H1 (cell line): Measurements from ENCODE around the gene MRAP2. TPM values are rescaled to one million over a fixed set of nuclear protein-coding genes. Genes with fewer than 3 reads are reported as not detected.

Source experiments
- CTCF ChIA-PET: fragments of 300-600 bp; sonication (Branson Sonifier 250); formaldehyde crosslinking; loops from one replicate; lab custom pipeline; 2021; ENCODE audit not compliant: partially characterized antibody; lab: Charles Lee
- POLR2A ChIA-PET: fragments of 300-600 bp; sonication (Branson Sonifier 250); formaldehyde crosslinking; loops from one replicate; lab custom pipeline; 2021; ENCODE audit warnings: inconsistent platforms; ENCODE audit not compliant: partially characterized antibody; lab: Charles Lee
- DNase-seq, 2 experiments: peaks; one replicate each; pipeline versions ENCODE4 v3.0.0 to v3.0.0-alpha.2; 2010 to 2022; ENCODE audit warnings: low spot score in 2 of 2, low read depth in 1 of 2, mixed read lengths in 1 of 2
- FAIRE-seq: peaks from 2 replicates; lab custom pipeline; 2011; peaks lifted over from hg19 to GRCh38; lab: Jason Lieb, UNC
- H2AFZ ChIP-seq: 2 replicates; pipeline ENCODE4 v1.8.1; 2012; ENCODE audit warnings: low read length, inconsistent platforms
- H2AK5ac ChIP-seq: 2 replicates; pipeline ENCODE4 v1.6.1; 2013; ENCODE audit warnings: low read depth, low read length
- H2BK120ac ChIP-seq: replicated peaks from 2 replicates; pipeline ENCODE3; 2013; ENCODE audit warnings: low read depth, low read length, inconsistent platforms
- H2BK12ac ChIP-seq: 2 replicates; pipeline ENCODE4 v1.6.1; 2013; ENCODE audit warnings: low read depth, low read length
- H2BK15ac ChIP-seq: 2 replicates; pipeline ENCODE4 v1.6.1; 2013; ENCODE audit warnings: low read length
- H2BK20ac ChIP-seq: 2 replicates; pipeline ENCODE4 v1.6.1; 2013; ENCODE audit warnings: low read length
- H2BK5ac ChIP-seq: 2 replicates; pipeline ENCODE4 v1.6.1; 2013; ENCODE audit warnings: low read depth, low read length
- H3K14ac ChIP-seq: 2 replicates; pipeline ENCODE4 v1.6.1; 2013; ENCODE audit warnings: inconsistent platforms; ENCODE audit not compliant: insufficient read length
- H3K18ac ChIP-seq: 2 replicates; pipeline ENCODE4 v1.6.1; 2013; ENCODE audit warnings: low read length; ENCODE audit errors: extremely low read depth
- H3K23ac ChIP-seq: 2 replicates; pipeline ENCODE4 v1.6.1; 2013; ENCODE audit warnings: inconsistent platforms; ENCODE audit not compliant: insufficient read length
- H3K23me2 ChIP-seq: 2 replicates; pipeline ENCODE4 v1.6.1; 2013; ENCODE audit warnings: low read depth, low read length
- H3K27ac ChIP-seq: 2 replicates; pipeline ENCODE4 v1.6.1; 2011; ENCODE audit warnings: low read depth, low read length, inconsistent platforms
- H3K27me3 ChIP-seq, 4 experiments: replicated peaks in 1 of 4; 1 replicate in 1 of 4; 2 replicates in 3 of 4; pipeline versions ENCODE4 v1.6.1 to v1.8.1; 2011 to 2013; ENCODE audit warnings: low read length in 3 of 4, mild to moderate bottlenecking in 3 of 4, inconsistent platforms in 2 of 4, mixed read lengths in 2 of 4, moderate library complexity in 1 of 4; ENCODE audit not compliant: control insufficient read depth in 3 of 4, insufficient read depth in 3 of 4; ENCODE audit errors: extremely low read depth in 1 of 4
- H3K36me3 ChIP-seq, 4 experiments: 2 replicates each; pipeline versions ENCODE4 v1.6.1 to v1.8.1; 2011 to 2013; ENCODE audit warnings: mild to moderate bottlenecking in 4 of 4, low read length in 3 of 4, moderate library complexity in 2 of 4, control low read depth in 1 of 4, inconsistent platforms in 1 of 4; ENCODE audit not compliant: insufficient read depth in 4 of 4, control insufficient read depth in 2 of 4
- H3K4ac ChIP-seq: replicated peaks from 2 replicates; pipeline ENCODE3; 2013; ENCODE audit warnings: low read length, low read depth, mixed read lengths, inconsistent platforms; ENCODE audit not compliant: insufficient read length
- H3K4me1 ChIP-seq, 4 experiments: replicated peaks in 1 of 4; 1 replicate in 1 of 4; 2 replicates in 3 of 4; pipeline versions ENCODE4 v1.6.1 to v1.8.1; 2011 to 2013; ENCODE audit warnings: low read length in 3 of 4, inconsistent platforms in 2 of 4, mixed read lengths in 1 of 4; ENCODE audit not compliant: insufficient read depth in 4 of 4, control insufficient read depth in 3 of 4
- H3K4me2 ChIP-seq, 2 experiments: 2 replicates each; pipeline versions ENCODE4 v1.6.1 to v1.8.1; 2011 to 2013; ENCODE audit warnings: low read depth in 2 of 2, low read length in 2 of 2, control low read depth in 1 of 2, inconsistent platforms in 1 of 2, mild to moderate bottlenecking in 1 of 2; ENCODE audit not compliant: insufficient read depth in 1 of 2
- H3K4me3 ChIP-seq, 4 experiments: fragments of 200-600, 300-600 bp in 1 of 4; sonication (generic), shearing (Covaris generic), sonication (Bioruptor Twin) in 1 of 4; 2 replicates each; pipeline versions ENCODE4 v1.5.1 to v1.8.1; 2011 to 2016; ENCODE audit warnings: low read length in 4 of 4, low read depth in 3 of 4, control low read depth in 2 of 4, inconsistent platforms in 2 of 4, mild to moderate bottlenecking in 2 of 4, mixed read lengths in 1 of 4, moderate library complexity in 1 of 4; ENCODE audit not compliant: insufficient read depth in 2 of 4; ENCODE audit errors: extremely low read depth in 1 of 4
- H3K56ac ChIP-seq: replicated peaks from 2 replicates; pipeline ENCODE3; 2013; ENCODE audit warnings: low read depth, mild to moderate bottlenecking, mixed read lengths, low read length, inconsistent platforms; ENCODE audit not compliant: insufficient read length
- H3K79me1 ChIP-seq: 2 replicates; pipeline ENCODE4 v1.6.1; 2013; ENCODE audit warnings: low read depth, low read length, control low read depth
- H3K79me2 ChIP-seq, 2 experiments: 2 replicates each; pipeline versions ENCODE4 v1.6.1 to v1.8.1; 2012 to 2013; ENCODE audit warnings: low read length in 2 of 2, mild to moderate bottlenecking in 2 of 2, inconsistent platforms in 1 of 2; ENCODE audit not compliant: insufficient read depth in 2 of 2, control insufficient read depth in 1 of 2
- H3K9ac ChIP-seq, 4 experiments: replicated peaks in 1 of 4; 1 replicate in 1 of 4; 2 replicates in 3 of 4; pipeline versions ENCODE4 v1.6.1 to v1.8.1; 2011 to 2013; ENCODE audit warnings: low read depth in 3 of 4, low read length in 3 of 4, control low read depth in 2 of 4, mild to moderate bottlenecking in 2 of 4, moderate library complexity in 2 of 4, inconsistent platforms in 1 of 4; ENCODE audit errors: extremely low read depth in 1 of 4
- H3K9me3 ChIP-seq, 2 experiments: 2 replicates each; pipeline versions ENCODE4 v1.6.1 to v1.8.1; 2012 to 2013; ENCODE audit warnings: mild to moderate bottlenecking in 2 of 2, moderate library complexity in 2 of 2, control low read depth in 1 of 2, inconsistent platforms in 1 of 2, low read depth in 1 of 2, low read length in 1 of 2, mixed read lengths in 1 of 2; ENCODE audit not compliant: insufficient read depth in 2 of 2
- H4K20me1 ChIP-seq, 2 experiments: replicated peaks in 1 of 2; 2 replicates each; pipeline versions ENCODE3 to v1.8.1; 2011 to 2013; ENCODE audit warnings: inconsistent platforms in 2 of 2, low read length in 2 of 2, mild to moderate bottlenecking in 1 of 2; ENCODE audit not compliant: insufficient read depth in 2 of 2, control insufficient read depth in 1 of 2
- H4K5ac ChIP-seq: 2 replicates; pipeline ENCODE4 v1.6.1; 2013; ENCODE audit warnings: low read length, low read depth, mixed read lengths, inconsistent platforms; ENCODE audit not compliant: insufficient read length
- H4K8ac ChIP-seq: 2 replicates; pipeline ENCODE4 v1.8.0; 2013; ENCODE audit warnings: mild to moderate bottlenecking, moderate library complexity, low read length, inconsistent platforms; ENCODE audit not compliant: insufficient read depth; ENCODE audit errors: extremely low read depth
- H4K91ac ChIP-seq: replicated peaks from 2 replicates; pipeline ENCODE3; 2013; ENCODE audit warnings: low read length, mixed read lengths, inconsistent platforms; ENCODE audit not compliant: insufficient read length
- ASH2L ChIP-seq: fragments of 200-600, 300-600 bp; sonication (generic); IDR thresholded peaks from one replicate; pipeline ENCODE4 v1.7.1; 2017; ENCODE audit warnings: low read length
- BCL11A ChIP-seq, 2 experiments: IDR thresholded peaks; one replicate each; pipeline ENCODE4 v1.6.1; 2011; ENCODE audit warnings: low read depth in 2 of 2, low read length in 2 of 2, mild to moderate bottlenecking in 2 of 2
- BRCA1 ChIP-seq: IDR thresholded peaks from 2 replicates; pipeline ENCODE4 v1.6.1; 2012; ENCODE audit warnings: low read depth, low read length, improper control_type of control experiment
- EP300 ChIP-seq, 2 experiments: IDR thresholded peaks; 1 replicate in 1 of 2; 2 replicates in 1 of 2; pipeline ENCODE4 v1.6.1; 2011 to 2012; ENCODE audit warnings: low read depth in 2 of 2, low read length in 2 of 2, mild to moderate bottlenecking in 2 of 2, borderline replicate concordance in 1 of 2, inconsistent platforms in 1 of 2, moderate library complexity in 1 of 2
- FOSL1 ChIP-seq: IDR thresholded peaks from 2 replicates; pipeline ENCODE4 v1.6.1; 2011; ENCODE audit warnings: mild to moderate bottlenecking, low read depth, low read length, moderate library complexity; ENCODE audit not compliant: insufficient read depth
- KDM1A ChIP-seq: fragments of 200-600, 300-600 bp; sonication (generic); IDR thresholded peaks from 2 replicates; pipeline ENCODE4 v1.7.1; 2016; ENCODE audit warnings: mild to moderate bottlenecking, low read length, borderline replicate concordance
- KDM4A ChIP-seq: IDR thresholded peaks from one replicate; pipeline ENCODE4 v1.7.1; 2012; ENCODE audit warnings: low read depth, mild to moderate bottlenecking, moderate library complexity, low read length, inconsistent platforms; ENCODE audit not compliant: severe bottlenecking
- POLR2A ChIP-seq, 2 experiments: IDR thresholded peaks; 1 replicate in 1 of 2; 2 replicates in 1 of 2; pipeline ENCODE4 v1.6.1; 2011; ENCODE audit warnings: low read depth in 2 of 2, low read length in 2 of 2, mild to moderate bottlenecking in 2 of 2; ENCODE audit errors: control extremely low read depth in 1 of 2
- POLR2AphosphoS5 ChIP-seq: IDR thresholded peaks from 2 replicates; pipeline ENCODE4 v1.6.1; 2011; ENCODE audit warnings: low read depth, low read length
- RBBP5 ChIP-seq: IDR thresholded peaks from 2 replicates; pipeline ENCODE4 v1.7.1; 2012; ENCODE audit warnings: low read depth, mild to moderate bottlenecking, inconsistent platforms, low read length, moderate library complexity, borderline replicate concordance
- SAP30 ChIP-seq: fragments of 300-600 bp; sonication (generic); IDR thresholded peaks from 2 replicates; pipeline ENCODE4 v1.7.1; 2012; ENCODE audit warnings: low read length, moderate library complexity, mild to moderate bottlenecking, inconsistent platforms; ENCODE audit not compliant: insufficient read depth, insufficient replicate concordance
- SP1 ChIP-seq: IDR thresholded peaks from 2 replicates; pipeline ENCODE4 v1.6.1; 2011; ENCODE audit warnings: low read depth, low read length
- TAF7 ChIP-seq: optimal IDR thresholded peaks from 2 replicates; pipeline ENCODE3; 2011; ENCODE audit warnings: low read depth, mild to moderate bottlenecking, inconsistent platforms, low read length, moderate library complexity, borderline replicate concordance
- TBP ChIP-seq: IDR thresholded peaks from 2 replicates; pipeline ENCODE4 v1.6.1; 2011; ENCODE audit warnings: low read depth, low read length, improper control_type of control experiment
- ZNF274 ChIP-seq: IDR thresholded peaks from 2 replicates; pipeline ENCODE4 v1.7.0; 2012; ENCODE audit warnings: low read length, borderline replicate concordance; ENCODE audit errors: extremely low read depth
- WGBS, 2 experiments: shearing (Covaris generic) in 1 of 2; methylation state at CpG; one replicate each; pipeline versions ENCODE4 v1.1.6 to v1.1.7; 2013 to 2015; ENCODE audit warnings: low lambda C conversion rate in 2 of 2, mixed read lengths in 2 of 2, inconsistent platforms in 1 of 2, low coverage in 1 of 2, missing lambda C conversion rate in 1 of 2; ENCODE audit not compliant: insufficient replicate concordance in 2 of 2, insufficient coverage in 1 of 2, insufficient read length in 1 of 2; ENCODE audit errors: extremely low coverage in 1 of 2, missing lambda C conversion rate in 1 of 2; 5-methylcytosine and 5-hydroxymethylcytosine counted together
- polyA plus RNA-seq, 7 experiments: library from polyadenylated mRNA; depleted of rRNA in 3 of 7; stranded (reverse) in 5 of 7; unstranded in 2 of 7; fragments of >200 nt in 5 of 7; fragments of 200-250 nt in 2 of 7; gene quantifications; 1 replicate in 5 of 7; 2 replicates in 1 of 7; 4 replicates in 1 of 7; pipeline versions ENCODE4 v1.2.1 to v1.2.3, GENCODE V29; 2011 to 2013; ENCODE audit warnings: missing spikeins in 2 of 7, mixed read lengths in 2 of 7
- total RNA-seq: library from RNA; stranded (reverse); fragmentation: NEBNext Ultra II Directional; extraction: Animal tissue kit (Norgen Biotek cat#: 25700); gene quantifications from 2 replicates; pipeline ENCODE4 v1.2.1, GENCODE V29; 2021

The MRAP2 gene
- total and polyA plus RNA-seq, 2 of the 8 experiments (the other 6 are each of a cell fraction or from before 2014, with no cell fraction given): 5.0 to 11.0 TPM

DNA sequence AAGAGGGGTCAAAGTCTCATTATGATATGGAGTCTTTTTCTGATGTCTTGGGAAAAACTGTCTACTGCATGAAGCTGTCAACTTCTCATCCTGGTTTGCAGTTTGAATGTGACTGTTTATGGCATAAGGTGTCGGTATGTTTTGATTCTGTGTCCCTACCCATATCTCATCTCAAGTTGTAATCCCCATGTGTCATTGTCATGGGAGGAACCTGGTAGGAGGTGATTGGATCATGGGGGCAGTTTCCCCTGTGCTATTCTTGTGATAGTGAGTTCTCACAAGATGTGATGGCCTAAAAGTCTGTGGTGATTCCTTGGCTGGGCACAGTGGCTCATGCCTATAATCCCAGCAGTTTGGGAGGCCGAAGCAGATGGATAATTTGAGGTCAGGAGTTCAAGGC lies 47.6 kb downstream of the MRAP2 start:
- Histone ChIP-seq H2AFZ (no peak overlapping the region), H3K4me2 (no peak overlapping the region), H2BK5ac (no peak overlapping the region), H3K4me1 (peaks cover 0 to 5% (median 0%) of the 10 kb centered on the region in 4 experiments; a peak in 1 of 7 replicates), H3K23ac (no peak overlapping the region), H3K4ac (no peak overlapping the region), H3K79me1 (no peaks in the 10 kb centered on the region), H3K4me3 (no peak overlapping the region), H3K27me3 (no peaks in the 10 kb centered on the region), H2BK20ac (no peak overlapping the region), H3K56ac (no peak overlapping the region), H4K8ac (no peak overlapping the region), H3K36me3 (no peaks in the 10 kb centered on the region), H3K18ac (no peak overlapping the region), H4K5ac (no peak overlapping the region), H3K14ac (no peak overlapping the region), H3K27ac (no peak overlapping the region), H2BK120ac (no peak overlapping the region)
- POLR2A ChIA-PET: no interaction called here
- no peak for FAIRE-seq
- TF ChIP-seq BCL11A (IDR thresholded peaks at IDR 0.05; ENCODE audit: low read depth in 2 of 2, low read length in 2 of 2): no peak
- TF ChIP-seq SP1: no peak
- no peak for TF ChIP-seq POLR2AphosphoS5
- no peak for TF ChIP-seq KDM4A
- no peak for TF ChIP-seq RBBP5
- no peak for TF ChIP-seq TBP
- TF ChIP-seq TAF7: no peak
- no peak for TF ChIP-seq ASH2L
- TF ChIP-seq BRCA1: no peak
- no peak for TF ChIP-seq KDM1A
- TF ChIP-seq POLR2A (IDR thresholded peaks at IDR 0.05; ENCODE audit: control extremely low read depth in 1 of 2, low read depth in 2 of 2, low read length in 2 of 2): no peak
- TF ChIP-seq ZNF274: no peak
- no peak for TF ChIP-seq EP300 (IDR thresholded peaks at IDR 0.05; ENCODE audit: borderline replicate concordance in 1 of 2, low read depth in 2 of 2, low read length in 2 of 2)
- TF ChIP-seq FOSL1: no peak
- no peak for TF ChIP-seq SAP30
- TF ChIP-seq, all 59 proteins: peak for 0
- CTCF ChIA-PET: no interaction called here
- Histone ChIP-seq H3K9me3 (no peaks in the 10 kb centered on the region), H4K91ac (no peak overlapping the region), H3K9ac (no peak overlapping the region), H3K79me2 (no peaks in the 10 kb centered on the region), H4K20me1 (no peaks in the 10 kb centered on the region), H2BK15ac (no peak overlapping the region), H3K23me2 (peaks cover 3% of the 10 kb centered on the region; the same call in 1 of the 2 replicates), H2AK5ac (no peak overlapping the region), H2BK12ac (no peak overlapping the region)
- no peak for DNase-seq
- WGBS, 2 experiments: 87% methylated on average over 2 of the region's 2 CpGs; no CpG with 5 or more reads in 1 of the 2 experiments
